ENCODE results near the gene CDK6. TPM values are rescaled to one million over a fixed set of nuclear protein-coding genes. Genes with fewer than 3 reads are reported as not detected.
A peak's percentile ranks its signal among the peaks of the same experiment; 100 is the strongest.

Gene CDK6
- total RNA-seq, 4 donors from 2014 or later = 22.2 to 45.4 (median 36.4) TPM

DNA sequence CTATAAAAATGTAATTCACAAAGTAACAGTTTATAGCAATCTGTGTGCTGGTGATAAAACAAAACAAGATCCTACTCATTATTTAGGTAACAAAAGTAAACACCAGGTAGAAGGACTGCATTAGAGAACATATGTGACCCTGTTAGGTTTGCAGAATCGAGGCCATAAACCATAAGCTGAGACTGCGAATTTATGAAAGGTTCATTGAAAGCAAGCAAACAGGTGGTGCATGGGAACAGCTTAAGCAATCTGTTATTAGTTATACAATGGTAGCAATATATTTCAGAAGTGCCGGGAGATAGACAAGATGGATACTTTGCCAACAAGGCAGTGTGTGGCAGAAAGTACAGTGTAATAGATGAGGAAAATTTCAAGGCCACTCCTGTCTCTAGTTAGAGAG is 222.7 kb downstream of the CDK6 start:
- no peaks in the 10 kb centered on the region for H3K9me3 ChIP-seq
- H3K4me3 ChIP-seq = no peak overlapping the region
- intact Hi-C loops (cut with DNase I) = no loop called here
- H3K27ac ChIP-seq (replicated peaks in 1 of 4) = no peak overlapping the region
- H3K27me3 ChIP-seq = no peaks in the 10 kb centered on the region
- H3K36me3 ChIP-seq = peaks cover 17 to 48% (median 25%) of the 10 kb centered on the region in 4 donors
- no peak for DNase-seq (ENCODE audit: extremely low spot score)
- no peak for TF ChIP-seq EP300 (IDR thresholded peaks at IDR 0.05)
- no peak for TF ChIP-seq POLR2AphosphoS5 (IDR thresholded peaks at IDR 0.05)
- peaks cover under 1 to 5% (median 4%) of the 10 kb centered on the region in 4 donors for H3K4me1 ChIP-seq
- 89% methylated on average over 3 of the region's 3 CpGs for WGBS

DNA sequence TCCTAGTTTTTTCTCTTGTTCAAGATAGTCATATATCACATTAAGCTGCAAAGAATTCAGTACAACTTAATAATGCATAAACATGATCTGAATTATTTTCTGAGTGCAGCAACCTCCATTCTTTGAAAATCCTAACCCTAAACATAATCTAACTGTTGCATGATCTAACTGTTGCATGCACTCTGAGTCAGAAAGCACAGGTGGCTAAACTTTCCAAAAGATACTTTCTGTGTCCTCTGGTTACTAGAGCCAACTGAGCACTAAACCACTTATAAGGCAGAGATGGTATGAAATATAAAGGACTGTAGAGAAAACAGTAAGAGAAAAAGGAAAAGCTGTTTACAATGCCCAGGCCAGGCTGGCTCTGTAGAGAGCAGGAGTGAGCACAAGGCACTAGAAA is 223.2 kb downstream of the CDK6 start:
- Histone ChIP-seq H3K27ac (replicated peaks in 1 of 4) (no peak overlapping the region), H3K27me3 (no peaks in the 10 kb centered on the region), H3K36me3 (peaks cover 17 to 48% (median 25%) of the 10 kb centered on the region in 4 donors), H3K4me3 (no peak overlapping the region), H3K4me1 (peaks cover 4 to 6% (median 5%) of the 10 kb centered on the region in 4 donors), H3K9me3 (no peaks in the 10 kb centered on the region)
- intact Hi-C loops (cut with DNase I) = no loop called here
- DNase-seq (ENCODE audit: extremely low spot score) = no peak
- TF ChIP-seq EP300 (IDR thresholded peaks at IDR 0.05) (no peak), POLR2A (IDR thresholded peaks at IDR 0.05; ENCODE audit: low read depth) (no peak), POLR2AphosphoS5 (IDR thresholded peaks at IDR 0.05) (no peak)
- TF ChIP-seq, protein P1, sequence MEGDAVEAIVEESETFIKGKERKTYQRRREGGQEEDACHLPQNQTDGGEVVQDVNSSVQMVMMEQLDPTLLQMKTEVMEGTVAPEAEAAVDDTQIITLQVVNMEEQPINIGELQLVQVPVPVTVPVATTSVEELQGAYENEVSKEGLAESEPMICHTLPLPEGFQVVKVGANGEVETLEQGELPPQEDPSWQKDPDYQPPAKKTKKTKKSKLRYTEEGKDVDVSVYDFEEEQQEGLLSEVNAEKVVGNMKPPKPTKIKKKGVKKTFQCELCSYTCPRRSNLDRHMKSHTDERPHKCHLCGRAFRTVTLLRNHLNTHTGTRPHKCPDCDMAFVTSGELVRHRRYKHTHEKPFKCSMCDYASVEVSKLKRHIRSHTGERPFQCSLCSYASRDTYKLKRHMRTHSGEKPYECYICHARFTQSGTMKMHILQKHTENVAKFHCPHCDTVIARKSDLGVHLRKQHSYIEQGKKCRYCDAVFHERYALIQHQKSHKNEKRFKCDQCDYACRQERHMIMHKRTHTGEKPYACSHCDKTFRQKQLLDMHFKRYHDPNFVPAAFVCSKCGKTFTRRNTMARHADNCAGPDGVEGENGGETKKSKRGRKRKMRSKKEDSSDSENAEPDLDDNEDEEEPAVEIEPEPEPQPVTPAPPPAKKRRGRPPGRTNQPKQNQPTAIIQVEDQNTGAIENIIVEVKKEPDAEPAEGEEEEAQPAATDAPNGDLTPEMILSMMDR (IDR thresholded peaks at IDR 0.05) = no peak

DNA sequence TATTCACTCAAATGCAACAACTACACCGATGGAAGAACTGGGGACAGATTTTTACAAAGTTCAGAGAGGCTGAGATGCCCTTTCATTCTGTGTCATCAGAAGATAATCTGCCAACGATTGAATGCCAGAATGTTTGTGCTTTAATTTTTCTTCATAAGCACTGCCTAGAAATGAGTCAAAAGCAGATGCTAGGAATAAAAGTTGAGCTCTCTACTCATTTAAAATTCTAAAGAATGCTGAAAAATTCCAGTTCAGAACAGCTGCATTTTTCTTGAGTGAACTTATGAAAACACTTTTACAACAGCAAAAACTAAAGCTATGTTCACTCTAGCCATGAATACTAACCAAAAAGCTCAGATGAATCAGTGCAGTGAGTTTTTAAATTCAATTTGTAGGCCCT is 223.9 kb downstream of the CDK6 start:
- H3K9me3 ChIP-seq = no peaks in the 10 kb centered on the region
- H3K27me3 ChIP-seq = no peaks in the 10 kb centered on the region
- H3K27ac ChIP-seq (replicated peaks in 1 of 4) = no peak overlapping the region
- peaks cover 4 to 6% (median 5%) of the 10 kb centered on the region in 4 donors for H3K4me1 ChIP-seq
- peaks cover 13 to 42% (median 22%) of the 10 kb centered on the region in 4 donors for H3K36me3 ChIP-seq
- intact Hi-C loops (cut with DNase I) = no loop called here
- DNase-seq (ENCODE audit: extremely low spot score) = no peak
- WGBS = 66% methylated on average over 2 of the region's 2 CpGs
- TF ChIP-seq POLR2A (IDR thresholded peaks at IDR 0.05; ENCODE audit: low read depth) (no peak), POLR2AphosphoS5 (IDR thresholded peaks at IDR 0.05) (no peak), EP300 (IDR thresholded peaks at IDR 0.05) (no peak)
- TF ChIP-seq, protein P1 (IDR thresholded peaks at IDR 0.05) = no peak
- H3K4me3 ChIP-seq = no peak overlapping the region

GRCh38 chr7:92611735-92612134 is 224.6 kb downstream of the CDK6 start:
- no peaks in the 10 kb centered on the region for H3K9me3 ChIP-seq
- H3K27ac ChIP-seq (replicated peaks in 1 of 4) = no peak overlapping the region
- no peak for DNase-seq (ENCODE audit: extremely low spot score)
- no peak overlapping the region for H3K4me3 ChIP-seq
- H3K27me3 ChIP-seq = no peaks in the 10 kb centered on the region
- H3K4me1 ChIP-seq = peaks cover 4 to 6% (median 5%) of the 10 kb centered on the region in 4 donors
- intact Hi-C loops (cut with DNase I) = no loop called here
- peaks cover 5 to 35% (median 15%) of the 10 kb centered on the region in 4 donors for H3K36me3 ChIP-seq
- no peak for TF ChIP-seq EP300 (IDR thresholded peaks at IDR 0.05)
- no peak for TF ChIP-seq POLR2A (IDR thresholded peaks at IDR 0.05; ENCODE audit: low read depth)
- no peak for TF ChIP-seq POLR2AphosphoS5 (IDR thresholded peaks at IDR 0.05)
- TF ChIP-seq, protein P1 (IDR thresholded peaks at IDR 0.05) = no peak

- Histone ChIP-seq H3K27ac (replicated peaks in 1 of 4) (no peak overlapping the region), H3K4me3 (no peak overlapping the region), H3K36me3 (peaks cover 0 to 26% (median 5%) of the 10 kb centered on the region in 4 donors), H3K9me3 (no peaks in the 10 kb centered on the region), H3K27me3 (no peaks in the 10 kb centered on the region), H3K4me1 (peaks cover 3 to 6% (median 5%) of the 10 kb centered on the region in 4 donors)
- 40% methylated on average over 5 of the region's 5 CpGs for WGBS
- TF ChIP-seq, protein P1 (IDR thresholded peaks at IDR 0.05) = peak in 2 of 3 experiments; percentile 33 to 49
- TF ChIP-seq EP300 (IDR thresholded peaks at IDR 0.05) (no peak), POLR2AphosphoS5 (IDR thresholded peaks at IDR 0.05) (no peak)
- no peak for DNase-seq (ENCODE audit: extremely low spot score)
- intact Hi-C loops (cut with DNase I) = no loop called here
Measured at GRCh38 chr7:92609921-92610518, 226.4 kb downstream of the CDK6 start.
